ENCODE data around the gene PAQR9. TPM values are rescaled to one million over a fixed set of nuclear protein-coding genes. Genes with fewer than 3 reads are reported as not detected.

The PAQR9 gene
- total RNA-seq, 2 donors from 2014 or later = 0.26 to 0.33 TPM

- Histone ChIP-seq H3K4me1 (peaks cover 7% of the 10 kb centered on the region), H3K36me3 (replicated peaks in 1 of 2; ENCODE audit: insufficient read depth in 1 of 2, low read depth in 2 of 2) (no peaks in the 10 kb centered on the region), H3K27ac (no peak overlapping the region), H3K9me3 (no peaks in the 10 kb centered on the region), H3K27me3 (peaks cover 0 to 10% of the 10 kb centered on the region in 2 donors), H3K4me3 (no peak overlapping the region)
- ATAC-seq = no peak
- no peak for DNase-seq
- TF ChIP-seq CTCF (IDR thresholded peaks at IDR 0.05) = no peak
- no peak for TF ChIP-seq POLR2A (IDR thresholded peaks at IDR 0.05)
- intact Hi-C loops (cut with DNase I) = no loop called here
Measured at GRCh38 chr3:142943870-142944269, 19.6 kb downstream of the PAQR9 start.

DNA sequence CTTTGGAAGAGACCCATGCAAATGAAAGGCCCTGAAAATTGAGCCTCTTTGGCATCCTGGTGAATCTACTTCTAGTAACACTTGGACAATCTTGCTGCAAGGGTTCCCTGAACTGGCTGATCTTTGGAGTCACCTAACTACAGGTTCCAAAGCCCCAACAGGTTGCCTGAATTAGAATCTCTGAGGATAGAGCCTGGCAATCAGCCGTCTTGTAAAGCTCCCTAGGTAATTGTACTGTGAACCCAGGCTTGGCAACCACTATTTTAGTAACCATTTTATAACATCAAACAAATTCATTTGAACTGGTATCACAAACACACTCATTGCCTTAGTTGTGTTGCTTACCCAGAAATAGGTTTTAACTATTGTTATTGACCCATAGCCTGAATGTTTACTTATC lies 20.1 kb downstream of the PAQR9 start:
- intact Hi-C loops (cut with DNase I) = no loop called here

GRCh38 chr3:142941373-142942123 lies 21.9 kb downstream of the PAQR9 start:
- H3K4me3 ChIP-seq = no peak overlapping the region
- 31 to 37% methylated on average over 8 of the region's 8 CpGs for WGBS, 2 donors
- no peaks in the 10 kb centered on the region for H3K27me3 ChIP-seq
- H3K4me1 ChIP-seq = no peaks in the 10 kb centered on the region
- no peak overlapping the region for H3K27ac ChIP-seq
- TF ChIP-seq POLR2A (IDR thresholded peaks at IDR 0.05) (no peak), CTCF (IDR thresholded peaks at IDR 0.05) (no peak)
- no peaks in the 10 kb centered on the region for H3K36me3 ChIP-seq (replicated peaks in 1 of 2; ENCODE audit: insufficient read depth in 1 of 2, low read depth in 2 of 2)
- intact Hi-C loops (cut with DNase I) = no loop called here
- no peak for DNase-seq
- no peak for ATAC-seq
- no peaks in the 10 kb centered on the region for H3K9me3 ChIP-seq

More for the DNA sequence above, 20.1 kb downstream of the PAQR9 start:
- Histone ChIP-seq H3K4me3 (no peak overlapping the region), H3K36me3 (replicated peaks in 1 of 2; ENCODE audit: insufficient read depth in 1 of 2, low read depth in 2 of 2) (no peaks in the 10 kb centered on the region), H3K27me3 (peaks cover 0 to 10% of the 10 kb centered on the region in 2 donors), H3K9me3 (no peaks in the 10 kb centered on the region), H3K4me1 (peaks cover 7% of the 10 kb centered on the region), H3K27ac (no peak overlapping the region)
- DNase-seq (no peak), ATAC-seq (no peak)
- WGBS, 2 donors = 85 to 94% methylated on average over 1 of the region's 1 CpG
- TF ChIP-seq POLR2A (IDR thresholded peaks at IDR 0.05) (no peak), CTCF (IDR thresholded peaks at IDR 0.05) (no peak)

GRCh38 chr3:142940472-142940871 lies 23.0 kb downstream of the PAQR9 start:
- no peaks in the 10 kb centered on the region for H3K27me3 ChIP-seq
- no peak for DNase-seq
- no peak for TF ChIP-seq CTCF (IDR thresholded peaks at IDR 0.05)
- TF ChIP-seq POLR2A (IDR thresholded peaks at IDR 0.05) = no peak
- intact Hi-C loops (cut with DNase I) = no loop called here
- no peaks in the 10 kb centered on the region for H3K9me3 ChIP-seq
- no peaks in the 10 kb centered on the region for H3K36me3 ChIP-seq (replicated peaks in 1 of 2; ENCODE audit: insufficient read depth in 1 of 2, low read depth in 2 of 2)
- 67 to 74% methylated on average over 4 of the region's 4 CpGs for WGBS, 2 donors
- no peak for ATAC-seq
- no peak overlapping the region for H3K4me3 ChIP-seq
- H3K4me1 ChIP-seq = no peaks in the 10 kb centered on the region
- no peak overlapping the region for H3K27ac ChIP-seq

DNA sequence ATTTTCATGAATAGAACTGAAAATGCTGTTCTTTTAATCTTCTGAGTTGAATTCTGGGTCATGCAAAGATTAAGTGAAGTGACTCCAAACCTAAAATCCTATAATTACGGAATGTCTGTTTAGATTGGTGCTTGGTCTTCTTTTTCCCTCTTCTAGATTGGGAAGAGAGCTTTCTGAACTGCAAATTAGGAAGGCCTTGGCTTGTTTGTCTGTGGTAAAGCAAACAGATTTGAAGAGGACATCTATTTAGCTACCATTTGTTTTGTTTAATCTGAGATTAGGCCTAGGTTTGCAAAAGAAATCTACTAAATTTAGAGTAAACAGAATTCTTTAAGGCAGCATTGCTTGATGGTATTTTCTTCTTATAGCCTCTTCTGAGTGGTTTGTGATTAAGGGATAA lies 23.5 kb downstream of the PAQR9 start:
- DNase-seq (no peak), ATAC-seq (no peak)
- TF ChIP-seq CTCF (IDR thresholded peaks at IDR 0.05) = no peak
- TF ChIP-seq POLR2A (IDR thresholded peaks at IDR 0.05) = no peak
- Histone ChIP-seq H3K4me1 (no peaks in the 10 kb centered on the region), H3K36me3 (replicated peaks in 1 of 2; ENCODE audit: insufficient read depth in 1 of 2, low read depth in 2 of 2) (no peaks in the 10 kb centered on the region), H3K27me3 (no peaks in the 10 kb centered on the region), H3K4me3 (no peak overlapping the region), H3K27ac (no peak overlapping the region), H3K9me3 (no peaks in the 10 kb centered on the region)
- intact Hi-C loops (cut with DNase I) = no loop called here
- 56 to 73% methylated on average over 1 of the region's 1 CpG for whole genome bisulfite sequencing, 2 donors
